Measurements from ENCODE around the gene RARRES2. TPM values are rescaled to one million over a fixed set of nuclear protein-coding genes. Genes with fewer than 3 reads are reported as not detected.

Gene RARRES2
- total RNA-seq, 1 experiment from 2014 or later = 2.1 TPM

- Histone ChIP-seq H3K4me1 (ENCODE audit: control insufficient read depth in 1 of 2, insufficient read depth in 2 of 2, low read length in 2 of 2) (peaks cover 15 to 24% of the 10 kb centered on the region in 2 experiments), H3K27ac (ENCODE audit: low read depth, low read length) (peak overlapping the region; percentile 53), H3K4me2 (ENCODE audit: low read length) (peak overlapping the region; percentile 99), H2AFZ (ENCODE audit: low read depth, low read length, poor library complexity, severe bottlenecking) (no peak overlapping the region), H3K36me3 (ENCODE audit: control insufficient read depth in 1 of 2, insufficient read depth in 2 of 2, low read length in 2 of 2) (no peaks in the 10 kb centered on the region), H3K27me3 (ENCODE audit: insufficient read depth, low read length) (no peaks in the 10 kb centered on the region), H3K9ac (ENCODE audit: low read length) (peak overlapping the region; percentile 70), H3K79me2 (ENCODE audit: insufficient read depth, low read length) (no peaks in the 10 kb centered on the region; the same call in 1 of the 2 replicates), H3K9me2 (ENCODE audit: insufficient read depth) (no peaks in the 10 kb centered on the region), H3K9me3 (ENCODE audit: control insufficient read depth in 1 of 2, insufficient read depth in 1 of 2, low read depth in 1 of 2, low read length in 2 of 2) (no peaks in the 10 kb centered on the region), H3K4me3 (replicated peaks in 1 of 2; ENCODE audit: low read depth in 1 of 2, low read length in 2 of 2) (peak overlapping the region; percentile 66 to 88), H4K20me1 (ENCODE audit: insufficient read depth) (no peaks in the 10 kb centered on the region)
- RAD21 ChIA-PET (ENCODE audit: low non-redundant PET in 1 of 2, low total read pairs in 2 of 2, uncharacterized antibody in 2 of 2, unreplicated experiment in 2 of 2) = no interaction called here
- BruUV-seq (replicated peaks) = no TSS peak
- POLR2A ChIA-PET = no interaction called here
- DNase-seq (ENCODE audit: low read depth, low spot score) (no peak), ATAC-seq (peak; percentile 35)
- CTCF ChIA-PET = no interaction called here
- no peak for TF ChIP-seq SIN3A (IDR thresholded peaks at IDR 0.05; ENCODE audit: low read depth)
- TF ChIP-seq TCF7L2 (IDR thresholded peaks at IDR 0.05; ENCODE audit: borderline replicate concordance, extremely low read depth, insufficient read depth, insufficient read length) = peak; percentile 37
- intact Hi-C loops (cut with micrococcal nuclease) = loop anchor here (1.0 to 2.0 kb wide), 2 partner anchors 13 to 26 kb away; a partner anchor contains a TSS
These were observed 38.3 kb upstream of the RARRES2 start for GRCh38 chr7:150379441-150380379.

- H3K79me2 ChIP-seq (ENCODE audit: insufficient read depth, low read length) = no peaks in the 10 kb centered on the region
- peak within 1 kb of the TSS; percentile 66 to 88 for H3K4me3 ChIP-seq (replicated peaks in 1 of 2; ENCODE audit: low read depth in 1 of 2, low read length in 2 of 2)
- peak within 1 kb of the TSS; percentile 78 for H3K27ac ChIP-seq (ENCODE audit: low read depth, low read length)
- H3K4me2 ChIP-seq (ENCODE audit: low read length) = peak within 1 kb of the TSS; percentile 99
- no peak within 1 kb of the TSS for H2AFZ ChIP-seq (ENCODE audit: low read depth, low read length, poor library complexity, severe bottlenecking)
- no peaks in the 10 kb centered on the region for H3K27me3 ChIP-seq (ENCODE audit: insufficient read depth, low read length)
- ATAC-seq = peak; percentile 96
- intact Hi-C loops (cut with micrococcal nuclease) = loop anchor here (2.0 kb wide), 1 partner anchor 14 kb away; no protein-coding TSS in a partner anchor
- peak within 1 kb of the TSS; percentile 80 for H3K9ac ChIP-seq (ENCODE audit: low read length)
- peaks cover under 1 to 3% of the 10 kb centered on the region in 2 experiments; a peak in 2 of 4 replicates for H3K36me3 ChIP-seq (ENCODE audit: control insufficient read depth in 1 of 2, insufficient read depth in 2 of 2, low read length in 2 of 2)
- no TSS peak for BruUV-seq (replicated peaks)
- ChIA-PET RAD21 (ENCODE audit: low non-redundant PET in 1 of 2, low total read pairs in 2 of 2, uncharacterized antibody in 2 of 2, unreplicated experiment in 2 of 2) (interaction anchor here in 1 of 2 experiments (0.5 kb wide), 1 partner anchor 10 kb away, joined by 3 read pairs; no protein-coding TSS in a partner anchor), CTCF (no interaction called here), POLR2A (no interaction called here)
- H3K4me1 ChIP-seq (ENCODE audit: control insufficient read depth in 1 of 2, insufficient read depth in 2 of 2, low read length in 2 of 2) = peaks cover 15 to 24% of the 10 kb centered on the region in 2 experiments
- no peaks in the 10 kb centered on the region for H3K9me3 ChIP-seq (ENCODE audit: control insufficient read depth in 1 of 2, insufficient read depth in 1 of 2, low read depth in 1 of 2, low read length in 2 of 2)
- no peaks in the 10 kb centered on the region for H3K9me2 ChIP-seq (ENCODE audit: insufficient read depth)
- no peaks in the 10 kb centered on the region for H4K20me1 ChIP-seq (ENCODE audit: insufficient read depth)
- peak; percentile 99 for TF ChIP-seq TCF7L2 (IDR thresholded peaks at IDR 0.05; ENCODE audit: borderline replicate concordance, extremely low read depth, insufficient read depth, insufficient read length)
- TF ChIP-seq POLR2A (IDR thresholded peaks at IDR 0.05; ENCODE audit: borderline replicate concordance, extremely low read depth, insufficient read depth, insufficient read length) = peak; percentile 60
- TF ChIP-seq POLR2AphosphoS5 (IDR thresholded peaks at IDR 0.05; ENCODE audit: low read depth, low read length) = peak; percentile 92
- TF ChIP-seq FOSL1 (IDR thresholded peaks at IDR 0.05; ENCODE audit: low read depth) = no peak
- peak; percentile 62; the same call in 1 of the 2 replicates for TF ChIP-seq ZFX (IDR thresholded peaks at IDR 0.05)
- peak; percentile 95 for TF ChIP-seq SP1 (IDR thresholded peaks at IDR 0.05; ENCODE audit: low read depth)
- TF ChIP-seq ATF3 (IDR thresholded peaks at IDR 0.05) = no peak
- TF ChIP-seq RAD21 (IDR thresholded peaks at IDR 0.05; ENCODE audit: low read depth) = no peak
- DNase-seq (ENCODE audit: low read depth, low spot score) = peak; percentile 85
These were observed 37.5 kb upstream of the RARRES2 start, which contains the start of gene ZNF775 for GRCh38 chr7:150378853-150379440. TSS of gene ZNF775 (plus strand) at chr7:150379330. CDS start at chr7:150388471, 9,141 bp downstream.

Data from HCT116 (cell line).